Endothelial cell of umbilical vein (primary cell): ENCODE data around the gene SLC22A17. TPM values are rescaled to one million over a fixed set of nuclear protein-coding genes. Genes with fewer than 3 reads are reported as not detected.

Source experiments
- BruUV-seq: library from RNA; stranded (reverse); fragments of 400-500 nt; replicated peaks from 2 replicates; lab custom pipeline; 2021; lab: Mats Ljungman, UMichigan
- CTCF ChIA-PET: fragments of 300-600, 350-600 bp; sonication (Branson Sonifier 250); formaldehyde crosslinking; loops from one replicate; lab custom pipeline; 2021; ENCODE audit warnings: antibody characterized with exemption, inconsistent platforms; lab: Charles Lee
- POLR2A ChIA-PET: fragments of 300-600, 350-600 bp; sonication (Branson Sonifier 250); formaldehyde crosslinking; loops from one replicate; lab custom pipeline; 2021; ENCODE audit warnings: antibody characterized with exemption, inconsistent platforms; lab: Charles Lee
- DNase-seq: peaks from one replicate; pipeline ENCODE4 v3.0.0-alpha.2; 2011; ENCODE audit warnings: low read depth, low spot score
- FAIRE-seq: peaks from 2 replicates; lab custom pipeline; 2011; peaks lifted over from hg19 to GRCh38; lab: Jason Lieb, UNC
- H2AFZ ChIP-seq: 2 replicates; pipeline ENCODE4 v1.6.0; 2012; ENCODE audit warnings: low read depth, low read length, control low read depth, inconsistent platforms
- H3K27ac ChIP-seq: 2 replicates; pipeline ENCODE4 v1.5.1; 2011; ENCODE audit warnings: low read depth, mild to moderate bottlenecking, control low read depth, low read length, moderate library complexity; ENCODE audit not compliant: insufficient read depth
- H3K27me3 ChIP-seq, 2 experiments: 2 replicates each; pipeline versions ENCODE4 v1.6.0 to v1.6.1; 2011; ENCODE audit warnings: low read length in 2 of 2, mixed read lengths in 1 of 2; ENCODE audit not compliant: control insufficient read depth in 2 of 2, insufficient read depth in 2 of 2
- H3K36me3 ChIP-seq, 2 experiments: 2 replicates in 1 of 2; 3 replicates in 1 of 2; pipeline ENCODE4 v1.5.1; 2011; ENCODE audit warnings: low read length in 2 of 2, mild to moderate bottlenecking in 1 of 2, moderate library complexity in 1 of 2; ENCODE audit not compliant: control insufficient read depth in 2 of 2, insufficient read depth in 2 of 2; ENCODE audit errors: extremely low read depth in 1 of 2
- H3K4me1 ChIP-seq: 3 replicates; pipeline ENCODE4 v1.5.1; 2011; ENCODE audit warnings: mild to moderate bottlenecking, low read length; ENCODE audit not compliant: control insufficient read depth, insufficient read depth; ENCODE audit errors: extremely low read depth
- H3K4me2 ChIP-seq: 2 replicates; pipeline ENCODE4 v1.6.1; 2011; ENCODE audit warnings: low read length, control low read depth, mixed read lengths; ENCODE audit not compliant: insufficient read depth
- H3K4me3 ChIP-seq, 3 experiments: fragments of 200-600 bp in 1 of 3; sonication (generic), shearing (Covaris generic) in 1 of 3; replicated peaks in 1 of 3; 2 replicates each; pipeline ENCODE4 v1.5.1; 2011 to 2016; ENCODE audit warnings: control low read depth in 3 of 3, low read length in 3 of 3, mild to moderate bottlenecking in 2 of 3, inconsistent platforms in 1 of 3, low read depth in 1 of 3, moderate library complexity in 1 of 3; ENCODE audit not compliant: insufficient read depth in 1 of 3
- H3K79me2 ChIP-seq: 2 replicates; pipeline ENCODE4 v1.6.0; 2012; ENCODE audit warnings: low read length, inconsistent platforms; ENCODE audit not compliant: control insufficient read depth, insufficient read depth
- H3K9ac ChIP-seq: replicated peaks from 2 replicates; pipeline ENCODE3; 2011; ENCODE audit warnings: low read length, control low read depth; ENCODE audit not compliant: insufficient read depth; ENCODE audit errors: extremely low read depth
- H3K9me1 ChIP-seq: replicated peaks from 3 replicates; pipeline ENCODE4 v1.6.0; 2011; ENCODE audit warnings: mild to moderate bottlenecking, low read length; ENCODE audit not compliant: control insufficient read depth, insufficient read depth; ENCODE audit errors: extremely low read depth
- H3K9me3 ChIP-seq: replicated peaks from 2 replicates; pipeline ENCODE4 v1.5.1; 2012; ENCODE audit warnings: low read length, inconsistent platforms; ENCODE audit not compliant: control insufficient read depth, insufficient read depth
- H4K20me1 ChIP-seq: replicated peaks from 2 replicates; pipeline ENCODE3; 2011; ENCODE audit warnings: mild to moderate bottlenecking, low read length; ENCODE audit not compliant: control insufficient read depth, insufficient read depth; ENCODE audit errors: extremely low read depth
- GATA2 ChIP-seq: IDR thresholded peaks from 2 replicates; pipeline ENCODE4 v1.7.0; 2011; ENCODE audit warnings: low read depth, mild to moderate bottlenecking, moderate library complexity, mixed read lengths, low read length; ENCODE audit not compliant: insufficient read length, insufficient read depth
- JUN ChIP-seq: IDR thresholded peaks from 2 replicates; pipeline ENCODE4 v1.6.1; 2011; ENCODE audit warnings: borderline replicate concordance, low read depth; ENCODE audit not compliant: insufficient read length, insufficient read depth
- MYC ChIP-seq: IDR thresholded peaks from one replicate; pipeline ENCODE4 v1.6.1; 2011; ENCODE audit warnings: mild to moderate bottlenecking, low read depth, low read length
- POLR2A ChIP-seq: IDR thresholded peaks from 2 replicates; pipeline ENCODE4 v1.6.1; 2012; ENCODE audit warnings: low read depth, mild to moderate bottlenecking, control low read depth, low read length
- POLR2AphosphoS5 ChIP-seq: IDR thresholded peaks from 2 replicates; pipeline ENCODE4 v1.6.1; 2012; ENCODE audit warnings: low read depth, mild to moderate bottlenecking, control low read depth, low read length, moderate library complexity; ENCODE audit not compliant: insufficient read depth
- dilution Hi-C: fragments of 300-500 bp; cut with MboI; formaldehyde crosslinking; loops from one replicate; pipeline ENCODE4 v1.15.0; 2019; ENCODE audit warnings: low sequenced_read_pairs; ENCODE audit not compliant: extremely low pct_ligation_motif_present
- intact Hi-C: fragments of 100-400 bp; cut with micrococcal nuclease; formaldehyde crosslinking; loops from one replicate; pipeline ENCODE4 v1.10.0; 2022
- polyA plus RNA-seq, 4 experiments: library from polyadenylated mRNA; depleted of rRNA in 3 of 4; stranded (reverse) in 3 of 4; unstranded in 1 of 4; fragments of >200 nt; gene quantifications; 2 replicates each; pipeline versions ENCODE4 v1.2.1 to v1.2.3, GENCODE V29; 2011 to 2012; ENCODE audit warnings: missing spikeins in 1 of 4
- total RNA-seq: library from RNA; stranded (reverse); gene quantifications from 2 replicates; pipeline ENCODE4 v1.2.3, GENCODE V29; 2021

SLC22A17 gene
- total and polyA plus RNA-seq, 2 donors (not counting 3 experiments of a cell fraction or from before 2014, with no cell fraction given), result 2.9 to 4.6 TPM

DNA sequence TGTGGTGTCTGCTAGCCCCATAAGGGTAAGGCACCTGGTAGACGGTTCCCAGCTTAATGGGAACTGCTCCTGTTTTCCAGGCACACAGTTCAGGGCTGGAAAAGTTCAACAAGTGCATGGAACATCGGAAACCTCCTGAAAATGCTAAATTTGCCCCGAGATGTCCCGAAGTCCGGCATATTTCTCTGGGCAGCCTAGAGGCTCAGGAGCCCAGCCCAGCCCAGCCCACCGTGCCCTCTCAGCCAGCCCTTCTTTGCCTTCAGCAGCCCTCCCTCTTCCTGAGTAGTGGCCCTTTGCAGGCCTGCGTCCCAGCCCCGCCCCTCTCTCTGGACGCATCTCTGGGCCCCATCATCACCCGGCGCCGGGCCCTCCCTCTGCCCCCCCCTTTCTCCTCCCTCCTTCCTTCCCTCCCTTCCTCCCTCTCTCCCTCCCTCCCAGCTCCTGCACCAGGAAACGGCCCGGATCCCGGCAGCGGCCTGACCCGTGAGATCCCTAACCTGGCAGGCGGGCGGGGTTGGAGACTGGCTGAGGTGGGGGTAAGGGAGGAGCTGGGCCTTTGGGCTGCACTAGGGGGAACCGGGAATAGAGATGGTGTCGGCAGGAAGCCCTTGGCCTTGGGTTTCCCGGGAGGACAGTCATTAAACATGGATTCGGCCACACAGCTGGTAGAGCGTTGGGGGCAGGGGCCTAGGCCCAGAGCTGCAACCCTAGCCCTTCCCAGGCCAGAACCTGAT, 46.1 kb downstream of the SLC22A17 start, which contains the start of gene BCL2L2:
Gene BCL2L2 (plus strand): TSS at position 422 of the 734 bp plus-strand sequence. CDS start 935 bp downstream, outside the sequence.
- H3K9me3 ChIP-seq, result no peaks in the 10 kb centered on the region
- POLR2A ChIA-PET, result interaction anchor here (1.0 to 1.2 kb wide), 2 partner anchors 14 to 18 kb away, joined by 3 to 6 read pairs; partner anchors contain the start of gene PABPN1

GRCh38 chr14:23302290-23303225, 50.1 kb downstream of the SLC22A17 start, which contains the start of gene PPP1R3E:
TSS of gene PPP1R3E (minus strand) at chr14:23302859. CDS start at chr14:23302576, 283 bp downstream.
- peak within 1 kb of the TSS; percentile 38 for H3K27ac ChIP-seq
- no peak for TF ChIP-seq JUN
- peak; percentile 88 for TF ChIP-seq POLR2A
- peak; percentile 58 for TF ChIP-seq POLR2AphosphoS5
- no peak for TF ChIP-seq GATA2
- peak within 1 kb of the TSS; percentile 45 to 53 (median 51) for H3K4me3 ChIP-seq
- no peaks in the 10 kb centered on the region for H3K9me3 ChIP-seq
- peak within 1 kb of the TSS; percentile 78 for H3K4me2 ChIP-seq
- intact Hi-C loops, result no loop called here
- H3K27me3 ChIP-seq, result no peaks in the 10 kb centered on the region
- H3K9ac ChIP-seq, result peak within 1 kb of the TSS; percentile 66
- H3K79me2 ChIP-seq, result peaks cover 11% of the 10 kb centered on the region
- H3K9me1 ChIP-seq, result no peaks in the 10 kb centered on the region
- dilution Hi-C loops, result no loop called here
- ChIA-PET POLR2A (interaction anchor here (2.0 kb wide), 1 partner anchor 19 kb away, joined by 13 read pairs; the partner anchor contains the start of gene PABPN1), CTCF (interaction anchor here (1.1 to 4.0 kb wide), 8 partner anchors 13 to 225 kb away, joined by 3 to 53 read pairs (median 13); partner anchors contain the start of genes HOMEZ and PABPN1)
- DNase-seq (peak; percentile 60), FAIRE-seq (peak; percentile 57)
- no TSS peak for BruUV-seq
- H4K20me1 ChIP-seq, result no peaks in the 10 kb centered on the region
- H2AFZ ChIP-seq, result peak within 1 kb of the TSS; percentile 93
- peaks cover 23% of the 10 kb centered on the region for H3K4me1 ChIP-seq
- H3K36me3 ChIP-seq, result no peaks in the 10 kb centered on the region

More for the DNA sequence above, 46.1 kb downstream of the SLC22A17 start, which contains the start of gene BCL2L2:
- no peaks in the 10 kb centered on the region for H3K27me3 ChIP-seq
- BruUV-seq, result no TSS peak
- H3K9me1 ChIP-seq, result no peaks in the 10 kb centered on the region
- DNase-seq (peak; percentile 92), FAIRE-seq (peak; percentile 97)
- intact Hi-C loops, result loop anchor here (1.0 kb wide), 1 partner anchor 15 kb away; the partner anchor contains the start of gene PABPN1
- peaks cover 43% of the 10 kb centered on the region for H3K79me2 ChIP-seq
- peak within 1 kb of the TSS; percentile 90 for H3K4me2 ChIP-seq
- dilution Hi-C loops, result no loop called here
- H2AFZ ChIP-seq, result peak within 1 kb of the TSS; percentile 95
- H4K20me1 ChIP-seq, result no peaks in the 10 kb centered on the region
- H3K27ac ChIP-seq, result peak within 1 kb of the TSS; percentile 78
- H3K36me3 ChIP-seq, result peaks cover 0 to 12% of the 10 kb centered on the region in 2 experiments
- H3K9ac ChIP-seq, result peak within 1 kb of the TSS; percentile 85
- peak within 1 kb of the TSS; percentile 84 to 92 (median 89) for H3K4me3 ChIP-seq
- CTCF ChIA-PET, result interaction anchor here (0.8 to 3.2 kb wide), 5 partner anchors 15 to 229 kb away, joined by 3 to 17 read pairs (median 3); partner anchors contain the start of gene PABPN1
- peak; percentile 80 for TF ChIP-seq POLR2AphosphoS5
- TF ChIP-seq POLR2A, result peak; percentile 75
- TF ChIP-seq MYC, result no peak
- peaks cover 27% of the 10 kb centered on the region for H3K4me1 ChIP-seq
